ENCODE measurements around the gene TRH.
"Not testable (repeated sequence)": the region's sequence is repeated elsewhere in the genome, so short reads cannot be mapped to it uniquely, and the experiment has no call there.

- TF ChIP-seq POLR2AphosphoS5, CTCF, POLR2A (IDR thresholded peaks at IDR 0.05): not testable (repeated sequence)
Observed at GRCh38 chr3:130027437-130027836, 52.9 kb downstream of the TRH start.
